NCI-H82 (cell line): ENCODE measurements around the gene SBF2.
"Not testable (repeated sequence)": the region's sequence is repeated elsewhere in the genome, so short reads cannot be mapped to it uniquely, and the experiment has no call there.

Experiments used
- DNase-seq: peaks from one replicate; lab custom pipeline; 2025; lab: John Stamatoyannopoulos, UW

SBF2 gene

DNA sequence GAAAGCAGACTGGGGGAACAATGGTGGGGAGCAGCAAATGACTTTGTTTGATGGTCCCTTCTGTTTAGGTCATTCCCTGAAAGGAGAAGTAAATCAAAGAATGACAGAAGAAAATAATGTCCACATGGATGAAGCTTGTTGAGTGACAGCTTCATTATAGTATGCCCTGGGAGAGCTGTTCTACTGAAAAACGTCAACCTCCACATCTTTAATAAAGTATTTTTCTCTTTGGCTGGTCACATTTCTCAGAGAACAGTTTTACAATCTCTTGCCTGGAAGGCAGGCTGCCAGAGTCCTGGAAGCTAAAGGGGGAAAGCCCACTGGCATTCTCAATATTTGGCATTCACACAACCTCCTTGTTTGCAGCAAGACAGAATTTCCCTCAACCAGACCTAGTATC lies 342.2 kb downstream of the SBF2 start:
- no peak for DNase-seq

DNA sequence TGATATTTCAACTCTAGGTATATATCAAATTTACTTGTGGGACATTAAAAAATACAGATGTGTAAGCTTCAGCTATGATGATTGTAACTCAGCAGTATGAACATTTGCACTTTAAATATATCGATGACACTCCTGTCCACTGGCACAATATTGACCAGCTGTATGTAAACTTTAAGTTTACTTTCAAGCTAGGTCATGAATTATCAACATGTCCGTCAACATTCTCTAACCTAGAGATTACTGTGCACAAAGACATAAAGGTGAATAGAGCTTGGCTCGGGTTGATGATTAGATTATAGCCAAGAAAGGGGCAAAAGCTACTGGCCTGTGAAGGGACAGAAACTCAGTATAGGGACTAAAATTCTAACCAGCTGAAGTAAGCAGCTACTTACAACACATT lies 343.6 kb downstream of the SBF2 start:
- DNase-seq = no peak

DNA sequence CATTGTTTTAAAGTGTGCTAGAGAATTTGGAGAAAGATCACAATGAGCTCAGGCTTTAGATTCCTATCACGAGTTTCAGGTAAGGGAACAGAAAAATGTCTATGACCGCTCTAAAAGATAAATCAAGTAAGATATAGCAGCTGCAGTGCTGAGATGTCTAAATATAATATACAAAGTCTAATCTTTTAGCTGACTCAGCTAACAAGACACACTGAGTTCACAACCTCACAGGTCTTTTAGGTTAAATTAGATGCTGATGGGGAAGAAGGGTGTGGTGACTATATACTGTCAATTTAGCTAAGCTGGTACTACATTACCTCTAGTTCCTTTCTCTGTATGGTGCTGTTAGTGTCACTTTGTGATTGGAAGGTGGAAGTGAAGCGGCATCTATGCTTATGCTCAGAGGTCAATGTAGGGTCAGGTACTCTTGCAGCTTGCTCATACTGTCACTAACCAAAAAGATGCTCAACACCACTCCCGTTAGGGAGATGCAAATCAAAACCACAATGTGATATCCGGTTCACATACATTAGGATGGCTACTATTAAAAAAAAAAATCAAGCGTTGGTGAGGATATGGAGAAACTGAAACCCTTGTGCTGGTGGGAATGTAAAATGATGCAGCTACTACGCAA lies 346.7 kb downstream of the SBF2 start:
- no peak for DNase-seq

DNA sequence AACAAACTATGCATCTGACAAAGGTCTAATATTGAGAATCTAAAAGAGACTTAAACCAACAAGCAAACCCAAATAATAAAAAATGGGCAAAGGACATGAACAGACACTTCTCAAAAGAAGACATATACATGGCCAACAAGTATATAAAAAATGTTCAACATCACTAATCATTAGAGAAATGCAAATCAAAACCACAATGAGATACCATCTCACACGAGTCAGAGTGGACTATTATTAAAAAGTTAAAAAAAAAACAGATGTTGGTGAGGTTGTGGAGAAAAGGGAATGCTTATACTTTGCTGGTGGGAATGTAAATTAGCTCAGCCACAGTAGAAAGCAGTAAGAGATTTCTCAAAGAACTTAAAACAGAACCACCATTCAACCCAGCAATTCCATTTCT lies 348.3 kb downstream of the SBF2 start:
- not testable (repeated sequence) for DNase-seq

DNA sequence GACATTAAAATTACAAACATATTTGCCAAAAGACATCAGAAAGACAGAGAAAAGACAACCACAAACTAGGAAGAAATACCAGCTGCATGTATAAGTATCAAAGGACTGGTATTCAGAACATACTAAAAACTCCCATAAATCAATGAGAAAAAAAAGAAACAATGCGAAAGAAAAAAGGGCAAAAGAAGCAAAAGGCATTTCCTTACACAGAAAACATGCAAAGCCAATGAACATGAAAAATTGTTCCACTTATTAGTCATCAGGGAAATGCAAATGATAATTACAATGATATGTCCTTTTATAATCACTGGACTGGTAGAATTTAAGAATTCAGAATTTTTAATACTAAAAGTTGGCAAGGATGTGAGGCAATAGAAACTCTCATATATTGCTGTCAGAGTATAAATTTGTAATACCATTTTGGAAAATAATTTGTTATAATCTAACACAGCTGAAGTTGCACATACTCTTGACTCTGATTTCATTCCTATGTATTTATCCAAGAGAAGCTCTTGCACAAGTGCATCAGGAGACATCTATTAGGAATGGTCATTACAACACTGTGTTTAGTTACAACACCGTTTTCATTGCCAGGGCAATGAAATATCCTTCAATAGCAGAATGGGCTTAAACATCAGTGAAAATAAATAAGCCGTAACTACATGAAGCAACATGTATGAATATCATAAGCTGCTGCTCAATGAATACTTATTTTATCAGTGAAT lies 350.5 kb downstream of the SBF2 start:
- no peak for DNase-seq

DNA sequence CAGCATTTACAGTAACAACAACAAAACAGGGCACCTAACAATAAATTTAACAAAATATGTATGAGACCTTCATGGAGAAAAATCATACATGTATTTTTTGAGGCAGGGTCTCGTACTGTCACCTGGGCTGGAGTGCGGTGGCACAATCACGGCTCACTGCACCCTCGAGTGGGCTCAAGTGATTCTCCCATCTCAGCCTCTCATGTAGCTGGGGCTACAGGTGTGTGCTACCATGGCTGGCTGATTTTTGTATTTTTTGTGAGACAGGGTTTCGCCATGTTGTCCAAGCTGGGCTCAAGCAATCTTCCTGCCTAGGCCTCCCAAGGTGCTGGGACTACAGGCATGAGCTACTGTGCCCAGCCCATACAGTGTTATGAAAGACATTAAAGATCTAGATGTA lies 352.0 kb downstream of the SBF2 start:
- no peak for DNase-seq

DNA sequence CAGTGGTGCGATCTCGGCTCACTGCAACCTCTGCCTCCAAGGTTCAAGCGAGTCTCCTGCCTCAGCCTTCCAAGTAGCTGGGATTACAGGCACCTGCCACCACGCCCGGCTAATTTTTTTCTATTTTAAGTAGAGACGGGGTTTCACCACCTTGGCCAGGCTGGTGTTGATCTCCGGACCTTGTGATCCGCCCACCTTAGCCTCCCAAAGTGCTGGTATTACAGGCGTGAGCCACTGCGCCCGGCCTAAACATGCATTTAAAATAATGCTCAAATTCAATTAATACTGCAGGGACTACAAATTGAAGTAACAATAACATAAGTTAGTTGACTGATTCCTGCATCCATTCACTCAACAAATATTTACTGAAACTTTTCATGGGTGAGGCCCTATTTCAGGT lies 354.9 kb downstream of the SBF2 start:
- DNase-seq = not testable (repeated sequence)

DNA sequence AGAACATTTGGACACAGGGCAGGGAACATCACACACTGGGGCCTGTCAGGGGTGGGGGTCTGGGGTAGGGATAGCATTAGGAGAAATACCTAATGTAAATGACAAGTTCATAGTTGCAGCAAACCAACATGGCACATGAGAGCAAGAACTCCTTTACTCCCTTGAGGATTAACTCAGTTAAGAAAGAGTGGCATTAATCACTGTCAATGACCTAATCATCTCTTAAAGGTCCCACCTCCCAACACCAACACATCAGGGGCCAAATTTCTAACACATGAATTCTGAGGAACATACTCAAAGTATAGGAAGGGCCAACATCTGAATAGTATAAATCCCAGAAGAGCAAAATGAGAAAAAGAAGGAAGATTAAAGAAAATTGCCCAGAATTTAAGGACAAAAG lies 357.3 kb downstream of the SBF2 start:
- DNase-seq = peak; percentile 39

DNA sequence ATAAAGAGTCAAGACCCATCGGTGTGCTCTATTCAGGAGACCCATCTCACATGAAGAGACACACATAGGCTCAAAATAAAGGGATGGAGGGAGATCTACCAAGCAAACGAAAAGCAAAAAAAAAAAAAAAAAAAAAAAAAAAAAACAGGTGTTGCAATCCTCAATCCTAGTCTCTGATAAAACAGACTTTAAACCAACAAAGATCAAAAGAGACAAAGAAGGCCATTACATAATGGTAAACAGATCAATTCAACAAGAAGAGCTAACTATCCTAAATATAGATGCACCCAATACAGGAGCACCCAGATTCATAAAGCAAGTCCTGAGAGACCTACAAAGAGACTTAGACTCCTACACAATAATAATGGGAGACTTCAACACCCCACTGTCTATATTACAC lies 361.2 kb downstream of the SBF2 start:
- DNase-seq = not testable (repeated sequence)

DNA sequence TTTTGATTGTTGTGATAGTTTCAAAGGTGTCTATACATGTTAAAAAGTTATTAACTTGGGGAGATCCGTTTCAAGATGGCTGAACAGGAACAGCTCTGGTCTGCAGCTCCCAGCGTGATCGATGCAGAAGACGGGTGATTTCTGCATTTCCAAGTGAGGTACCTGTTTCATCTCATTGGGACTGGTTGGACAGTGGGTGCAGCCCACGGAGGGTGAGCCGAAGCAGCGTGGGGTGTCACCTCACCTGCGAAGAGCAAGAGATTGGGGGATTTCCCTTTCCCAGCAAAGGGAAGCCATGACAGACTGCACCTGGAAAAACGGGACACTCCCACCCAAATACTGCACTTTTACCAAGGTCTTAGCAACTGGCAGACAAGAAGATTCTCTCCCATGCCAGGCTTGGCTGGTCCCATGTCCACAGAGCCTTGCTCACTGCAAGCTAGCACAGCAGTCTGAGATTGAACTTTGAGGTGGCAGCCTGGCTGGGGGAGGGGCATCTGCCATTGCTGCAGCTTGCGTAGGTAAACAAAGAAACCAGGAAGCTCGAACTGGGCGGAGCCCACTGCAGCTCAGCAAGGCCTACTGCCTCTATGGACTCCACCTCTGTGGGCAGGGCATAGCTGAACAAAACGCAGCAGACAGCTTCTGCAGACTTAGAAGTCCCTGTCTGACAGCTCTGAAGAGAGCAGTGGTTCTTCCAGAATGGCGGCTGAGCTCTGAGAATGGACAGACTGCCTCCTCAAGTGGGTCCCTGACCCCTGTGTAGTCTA lies 363.3 kb downstream of the SBF2 start:
- not testable (repeated sequence) for DNase-seq

DNA sequence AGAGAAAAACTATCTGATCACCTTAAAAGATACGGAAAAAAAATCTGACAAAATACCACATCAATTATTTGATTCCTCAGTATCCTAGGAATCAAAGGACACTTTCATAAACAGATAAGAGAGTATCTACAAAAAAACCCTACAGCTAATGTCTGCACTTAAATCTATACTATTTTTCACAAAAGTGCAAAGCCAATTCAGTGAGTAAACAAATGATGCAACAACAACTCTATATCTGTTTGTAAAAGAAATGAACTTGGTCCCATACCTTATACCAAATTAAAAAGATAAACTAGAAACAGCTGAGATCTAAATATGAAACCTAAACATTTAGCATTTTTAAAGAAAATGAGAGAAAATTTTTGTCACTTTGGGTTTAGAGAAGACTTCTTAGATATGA lies 366.3 kb downstream of the SBF2 start:
- DNase-seq = no peak

DNA sequence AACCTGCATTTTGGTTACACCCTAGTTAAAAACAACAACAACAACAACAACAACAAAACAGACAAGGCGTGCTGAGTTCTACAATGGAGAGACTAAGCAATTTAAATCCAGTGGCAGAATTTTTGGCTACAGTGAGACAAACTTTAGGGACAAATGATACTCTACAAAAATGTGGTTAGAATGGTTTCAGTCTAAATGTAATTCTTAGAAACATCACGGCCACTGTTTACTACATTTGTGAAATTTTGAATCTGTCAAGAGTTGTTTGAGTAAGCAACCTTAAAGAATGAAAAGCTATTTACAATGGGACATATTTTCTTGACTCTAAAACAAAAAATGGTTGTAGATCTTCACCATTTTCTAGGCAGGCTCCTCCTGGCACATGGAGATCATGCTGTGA lies 370.7 kb downstream of the SBF2 start:
- no peak for DNase-seq

DNA sequence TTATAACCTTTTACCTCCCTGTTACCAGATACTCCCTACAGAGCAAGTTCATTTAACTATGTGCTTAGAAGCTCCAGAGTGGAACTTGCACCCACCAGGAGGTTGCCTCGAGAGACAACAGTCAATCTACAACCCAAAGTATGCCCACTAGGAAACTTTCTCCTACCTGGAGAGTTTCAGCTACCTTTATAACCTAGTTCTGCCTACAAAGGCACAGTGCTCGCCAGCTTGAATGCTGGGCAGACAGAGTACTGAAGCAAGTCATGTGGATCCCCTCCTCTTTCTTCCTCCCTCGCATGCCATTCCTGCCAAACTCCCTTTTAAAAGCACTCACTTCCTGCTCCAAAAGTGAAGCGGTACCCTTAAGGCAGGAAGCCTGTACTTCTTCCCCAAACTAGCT lies 371.2 kb downstream of the SBF2 start:
- no peak for DNase-seq

DNA sequence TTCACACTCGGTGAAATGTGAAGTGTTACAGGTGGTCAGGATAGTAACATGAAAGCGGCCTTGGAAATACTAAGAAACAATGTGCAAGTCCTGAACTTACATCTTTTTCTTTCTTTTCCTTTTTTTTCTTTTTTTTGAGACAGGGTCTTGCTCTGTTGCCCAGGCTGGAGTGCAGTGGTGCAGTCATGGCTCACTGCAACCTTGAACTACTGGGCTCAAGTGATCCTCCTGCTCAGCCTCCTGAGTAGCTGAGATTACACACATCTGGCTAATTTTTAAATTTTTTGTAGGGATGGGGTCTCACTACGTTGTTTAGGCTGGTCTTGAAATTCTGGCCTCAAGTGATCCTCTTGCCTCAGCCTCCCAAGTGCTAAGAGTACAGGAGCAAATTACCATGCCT lies 377.5 kb downstream of the SBF2 start:
- no peak for DNase-seq

DNA sequence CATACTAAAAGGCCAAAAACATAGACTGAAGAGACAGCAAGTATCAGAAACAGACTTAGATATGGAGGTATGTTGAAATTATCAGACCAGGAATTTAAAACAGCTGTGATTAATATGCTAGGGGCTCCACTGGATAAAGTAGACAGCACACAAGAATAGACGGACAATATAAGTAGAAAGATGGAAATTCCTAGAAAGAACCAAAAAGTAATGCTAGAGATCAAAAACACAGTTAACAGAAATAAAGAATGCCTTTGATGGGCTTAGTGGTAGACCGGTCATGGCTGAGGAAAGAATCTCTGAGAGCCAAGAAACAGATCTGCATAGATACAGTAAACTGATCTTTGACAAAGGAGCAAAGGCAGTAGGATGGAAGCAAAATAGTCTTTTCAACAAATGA lies 380.0 kb downstream of the SBF2 start:
- DNase-seq = no peak

DNA sequence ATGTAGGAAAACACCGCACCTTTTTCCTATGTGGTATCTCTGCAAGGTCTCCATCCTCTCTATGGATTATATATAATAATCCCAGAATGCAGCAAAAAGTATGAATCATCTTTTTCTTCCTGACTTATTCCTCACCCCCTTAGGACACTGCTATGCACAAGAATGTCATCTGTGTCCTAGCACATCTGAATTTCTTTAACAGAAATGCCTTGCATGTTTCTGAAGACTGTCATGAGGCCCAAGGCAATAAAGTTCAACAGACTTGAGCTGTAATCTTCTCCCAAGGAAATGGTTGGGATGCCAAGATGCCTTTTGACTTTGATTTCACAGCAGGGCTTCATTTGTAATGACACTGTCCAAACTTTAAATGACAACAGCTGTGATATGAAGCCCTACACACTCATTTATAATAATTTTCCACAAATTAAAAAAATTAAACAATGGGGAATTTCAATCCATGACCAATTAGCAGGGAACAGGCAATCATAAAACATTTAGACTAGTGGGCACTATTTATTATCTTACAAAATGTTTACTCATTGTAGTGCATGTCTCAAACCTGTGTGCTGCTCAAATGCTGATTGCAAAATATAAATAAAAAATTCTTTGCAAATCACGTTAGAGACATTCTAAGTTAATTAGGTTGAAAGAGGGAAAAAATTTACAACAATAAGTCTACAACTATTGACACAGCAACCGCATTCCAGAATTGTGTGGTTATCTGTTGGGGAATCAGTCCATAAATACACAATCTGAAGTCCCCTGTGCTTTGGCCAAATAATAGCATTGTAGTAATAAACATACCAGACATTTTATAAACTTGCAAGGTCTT lies 387.8 kb downstream of the SBF2 start:
- no peak for DNase-seq

DNA sequence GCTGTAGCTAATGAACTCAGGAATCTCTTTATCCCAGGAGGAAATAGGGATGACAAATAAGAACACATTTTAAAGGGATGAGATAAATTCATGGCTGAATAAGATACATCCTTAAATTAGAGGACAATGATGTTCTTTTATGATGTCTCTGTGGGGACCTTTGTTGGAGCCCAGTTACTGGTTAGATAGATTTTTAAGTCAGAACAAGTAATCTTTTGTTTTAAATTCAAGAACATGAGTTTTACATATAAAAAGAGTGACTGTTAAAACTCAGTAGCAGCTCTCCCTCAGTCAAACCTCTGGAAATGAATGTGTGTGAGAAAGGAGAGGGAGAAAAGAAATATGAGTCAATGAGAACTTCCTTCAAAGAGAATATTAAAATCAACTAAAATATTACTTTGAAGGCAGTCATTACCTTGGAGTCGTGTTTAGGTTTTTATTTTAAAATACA lies 388.5 kb downstream of the SBF2 start:
- DNase-seq = no peak

DNA sequence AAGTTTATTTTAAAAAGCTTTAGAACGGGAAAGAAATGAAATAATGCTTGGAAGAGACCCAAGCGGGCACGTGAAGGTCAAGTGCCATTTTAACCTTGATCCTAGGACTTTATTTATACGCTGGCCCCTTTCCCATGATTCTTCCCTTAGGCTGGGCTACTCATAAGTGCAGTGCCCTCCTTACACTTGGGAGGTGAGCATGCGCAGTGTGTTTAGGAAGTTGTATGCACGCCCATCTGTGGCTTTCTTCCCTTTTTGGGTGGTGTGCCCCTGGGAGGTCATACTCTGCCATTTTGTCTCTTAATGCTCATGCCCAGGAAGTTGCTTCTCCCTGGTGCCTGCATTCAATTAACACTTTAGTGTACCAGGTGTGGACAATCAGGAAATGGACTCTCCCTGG lies 390.4 kb downstream of the SBF2 start:
- no peak for DNase-seq

DNA sequence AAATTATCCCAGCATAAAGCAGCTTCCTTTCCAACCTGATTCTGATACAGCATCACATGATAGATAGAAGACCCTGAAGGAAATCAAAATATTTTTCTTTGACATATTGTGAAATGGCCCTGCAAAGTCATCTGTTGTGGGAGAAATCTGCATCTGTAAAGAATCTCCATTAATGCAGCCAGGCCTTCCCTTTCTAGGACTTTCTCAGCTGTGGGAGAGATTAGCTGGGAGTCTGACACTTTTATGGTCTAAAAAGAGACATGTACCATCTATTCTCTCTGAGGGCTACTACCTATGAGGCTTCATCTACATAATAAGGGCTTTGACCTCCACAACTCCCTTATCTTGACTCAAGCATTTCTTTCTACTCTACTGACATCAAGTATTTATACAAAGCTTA lies 392.1 kb downstream of the SBF2 start:
- no peak for DNase-seq

DNA sequence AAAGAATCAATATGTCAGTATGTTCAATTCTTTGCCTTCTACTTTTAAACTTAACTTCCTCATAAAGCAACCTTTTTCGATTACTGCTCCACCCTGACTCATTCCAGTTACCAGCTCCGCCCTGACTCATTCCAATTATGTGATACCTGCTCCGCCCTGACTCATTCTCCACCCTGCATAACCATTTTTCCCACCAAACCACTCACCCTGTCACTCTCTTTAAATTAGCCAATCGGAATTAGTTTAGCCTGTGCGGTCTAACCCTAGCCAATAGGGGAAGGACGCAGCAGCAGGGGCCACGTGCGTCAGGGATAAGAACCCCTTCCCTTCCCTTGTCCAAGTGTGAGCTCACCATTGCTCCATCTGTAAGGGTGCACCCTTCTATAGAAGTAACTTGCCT lies 393.8 kb downstream of the SBF2 start:
- DNase-seq = not testable (repeated sequence)

DNA sequence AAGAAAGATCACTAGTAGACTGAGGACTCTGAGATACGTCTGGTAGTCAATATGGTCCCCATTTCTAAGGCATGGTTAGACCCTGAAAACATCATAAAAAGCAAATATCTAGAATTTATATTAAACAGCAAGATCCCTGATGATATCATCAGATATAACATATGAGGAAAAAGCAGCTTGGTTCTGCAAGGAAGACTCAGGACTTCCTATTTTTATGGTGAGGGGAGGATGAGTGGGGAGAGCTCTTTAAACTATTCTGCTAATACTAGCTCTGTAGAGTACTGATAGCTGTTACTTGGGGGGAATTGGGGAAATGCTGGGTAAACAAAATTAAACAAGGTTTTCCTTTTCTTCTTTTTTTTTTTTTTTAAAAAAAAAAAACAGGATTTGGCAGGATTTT lies 394.3 kb downstream of the SBF2 start:
- no peak for DNase-seq

DNA sequence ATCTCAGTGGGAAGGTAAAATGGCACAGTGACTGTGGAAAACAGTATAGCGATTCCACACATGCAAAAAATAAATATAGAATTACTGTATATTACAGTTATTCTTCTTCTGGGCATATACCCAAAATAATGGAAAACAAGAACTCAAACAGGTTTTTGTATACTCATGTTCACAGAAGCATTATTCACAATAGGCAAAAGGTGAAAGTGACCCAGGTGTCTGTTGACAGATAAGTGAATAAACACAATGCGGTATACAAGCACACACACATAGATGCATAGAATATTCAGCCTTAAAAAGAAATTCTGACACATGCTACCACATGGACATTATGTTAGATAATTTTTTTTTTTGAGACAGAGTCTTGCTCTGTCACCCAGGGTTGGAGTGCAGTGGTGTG lies 397.1 kb downstream of the SBF2 start:
- no peak for DNase-seq
